Stimulated activated CD4-positive, alpha-beta T cell treated with anti-CD3 and anti-CD28 coated beads, TNF-alpha, amount 100 ng/mL, for 4 hours (primary cell): ENCODE data around the gene PTGS1.
"Not testable (repeated sequence)": the region's sequence is repeated elsewhere in the genome, so short reads cannot be mapped to it uniquely, and the experiment has no call there.

Source experiments
- DNase-seq, 3 experiments: peaks; one replicate each; pipeline ENCODE4 v3.0.0-alpha.2; 2020; ENCODE audit warnings: low read depth in 3 of 3

Gene PTGS1

DNA sequence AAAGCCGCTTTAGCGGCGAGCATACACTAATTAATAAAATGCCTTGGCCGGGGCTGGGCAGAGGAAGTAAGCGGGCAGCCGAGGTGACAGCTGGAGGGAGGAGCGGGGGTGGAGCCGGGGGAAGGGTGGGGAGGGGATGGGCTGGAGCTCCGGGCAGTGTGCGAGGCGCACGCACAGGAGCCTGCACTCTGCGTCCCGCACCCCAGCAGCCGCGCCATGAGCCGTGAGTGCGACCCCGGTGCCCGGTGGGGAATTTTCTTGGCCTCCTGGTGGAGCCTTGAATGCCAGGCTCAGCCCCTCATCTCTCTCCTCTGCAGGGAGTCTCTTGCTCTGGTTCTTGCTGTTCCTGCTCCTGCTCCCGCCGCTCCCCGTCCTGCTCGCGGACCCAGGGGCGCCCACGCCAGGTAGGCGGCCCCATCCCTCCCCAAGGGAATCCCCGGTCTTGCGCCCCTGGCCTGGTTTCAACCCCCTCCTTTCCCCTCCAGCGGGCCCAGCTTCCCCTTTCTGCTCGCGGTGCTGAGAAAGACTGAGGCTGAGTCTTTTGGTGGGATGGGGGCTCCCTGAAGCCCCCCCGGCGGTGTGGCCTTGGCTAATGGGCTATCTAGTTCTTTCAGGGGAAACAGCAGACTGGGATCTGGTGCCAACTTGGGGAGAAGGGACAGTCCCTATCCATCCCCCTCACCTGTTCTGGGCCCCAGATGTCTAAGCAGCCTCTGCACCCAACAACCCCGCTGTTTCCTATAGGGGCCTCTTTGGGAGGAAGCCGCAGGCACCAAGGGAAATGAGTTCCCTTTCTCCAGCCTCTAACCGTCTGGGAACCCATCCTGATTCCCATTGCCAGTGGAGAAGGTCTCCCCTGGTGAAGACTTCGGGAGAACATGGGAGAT is at the start of gene PTGS1:
Gene PTGS1, plus strand, starts transcription at position 156 of the 887 bp plus-strand sequence. Its CDS starts 61 bp downstream, at position 217.
- no peak for DNase-seq

DNA sequence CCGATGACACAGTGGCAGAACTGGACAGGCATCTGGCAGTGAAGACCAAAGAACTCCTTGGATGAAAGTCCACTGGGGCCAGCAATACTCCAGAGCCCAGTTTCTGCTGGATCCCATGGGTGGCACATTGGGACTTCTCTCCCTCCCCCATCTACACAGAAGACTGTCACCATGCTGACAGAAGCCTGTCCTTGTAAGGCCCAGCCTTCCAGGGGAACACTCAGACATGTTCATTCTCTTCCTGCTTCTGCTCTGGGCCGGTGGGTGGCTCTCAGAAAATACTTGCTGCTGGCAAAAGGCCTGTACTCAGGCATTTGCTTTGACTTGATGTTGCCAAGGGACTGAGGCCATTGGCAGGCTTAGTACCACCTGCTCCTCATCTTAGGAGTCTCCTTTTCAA is 48.3 kb upstream of the PTGS1 start:
- DNase-seq: no peak

DNA sequence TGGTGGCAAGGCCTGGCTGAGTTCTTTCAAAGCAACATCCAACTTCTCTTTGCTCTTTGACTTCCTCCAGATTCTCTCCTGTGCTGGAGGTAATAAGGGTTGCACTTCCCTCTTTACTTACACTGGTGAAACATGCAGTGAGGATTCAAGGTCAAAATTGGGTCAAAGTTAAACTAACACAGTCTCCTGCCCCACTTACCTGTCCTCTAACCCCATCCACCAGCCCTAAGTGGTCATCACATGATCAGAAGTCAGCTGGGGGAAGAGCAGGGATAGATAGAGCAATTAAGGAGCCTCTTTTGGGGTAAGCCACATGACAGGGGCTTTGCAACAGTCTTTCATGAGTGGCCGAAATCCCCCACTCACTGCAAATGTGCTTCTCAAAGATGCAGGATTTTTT is 46.2 kb upstream of the PTGS1 start:
- DNase-seq: not testable (repeated sequence)

DNA sequence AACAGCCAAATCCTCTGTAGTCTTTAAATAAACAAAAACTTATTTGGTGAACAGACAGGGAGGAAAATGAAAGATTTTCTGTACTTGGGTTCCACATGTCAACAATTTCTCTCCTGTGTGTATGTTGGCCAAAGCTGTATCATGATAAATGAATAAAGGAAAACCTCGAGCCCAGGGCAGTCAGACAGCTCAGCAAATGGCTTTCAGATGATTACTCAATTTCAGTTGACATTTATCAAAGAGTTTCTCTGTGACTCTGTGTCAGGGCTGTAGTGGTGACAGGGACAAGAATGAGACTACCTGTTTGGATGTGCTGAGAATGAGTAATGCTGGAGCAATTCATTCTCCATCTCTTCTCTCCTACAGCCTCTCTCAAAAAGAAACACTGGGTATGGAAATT is 45.7 kb upstream of the PTGS1 start:
- DNase-seq: no peak

DNA sequence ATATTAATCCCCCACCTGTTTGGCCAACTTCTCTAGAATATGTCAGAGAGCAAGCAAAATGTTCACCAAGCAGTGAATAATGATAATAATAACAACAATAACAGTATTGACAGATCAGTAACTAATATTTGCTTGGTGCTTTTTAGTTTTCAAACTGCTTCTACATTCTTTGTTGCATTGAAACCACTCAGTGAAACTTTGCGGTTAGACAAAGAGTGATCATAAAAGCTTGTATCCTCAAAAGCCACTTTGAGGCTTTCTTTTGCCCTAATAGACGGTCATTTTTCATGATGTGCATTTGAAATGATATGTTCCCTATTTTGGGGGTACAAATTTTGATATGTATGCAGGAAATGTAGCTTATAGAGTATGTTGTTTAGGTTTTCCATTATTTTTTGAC is 43.6 kb upstream of the PTGS1 start:
- no peak for DNase-seq

DNA sequence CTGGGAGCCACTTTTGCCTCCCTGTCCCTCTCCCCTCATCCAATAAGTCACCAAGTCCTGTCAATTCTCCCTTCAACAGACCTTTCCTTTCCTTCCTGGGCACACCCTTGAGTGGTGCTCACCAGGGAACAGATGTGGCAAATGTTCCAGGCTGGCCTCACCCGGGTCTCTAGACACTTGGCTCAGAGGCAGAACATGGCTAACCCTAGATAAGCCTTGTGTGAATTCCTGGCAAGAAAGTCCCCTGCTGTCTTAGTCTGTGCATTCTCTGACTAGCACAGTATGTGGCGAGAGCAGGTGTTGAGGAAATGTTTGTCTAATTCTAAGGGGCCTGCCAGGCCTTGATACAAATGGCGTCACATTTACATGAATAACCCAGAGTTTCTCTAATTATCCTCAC is 41.2 kb upstream of the PTGS1 start:
- DNase-seq: no peak

DNA sequence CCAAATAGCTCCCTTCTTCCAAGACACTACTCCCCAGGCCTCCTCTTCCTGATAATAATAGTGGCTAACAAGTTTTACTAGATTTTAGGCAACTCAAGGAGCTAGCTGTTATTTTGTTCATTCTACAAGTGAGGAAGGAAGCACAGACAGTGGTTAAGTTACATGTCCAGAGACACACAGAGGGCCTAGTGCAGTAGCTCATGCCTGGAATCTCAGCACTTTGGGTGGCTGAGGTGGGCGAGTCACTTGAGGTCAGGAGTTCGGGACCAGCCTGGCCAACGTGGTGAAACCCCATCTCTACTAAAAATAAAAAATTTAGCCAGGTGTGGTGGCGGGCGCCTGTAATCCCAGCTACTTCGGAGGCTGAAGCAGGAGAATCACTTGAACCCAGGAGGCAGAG is 40.4 kb upstream of the PTGS1 start:
- DNase-seq: not testable (repeated sequence)

DNA sequence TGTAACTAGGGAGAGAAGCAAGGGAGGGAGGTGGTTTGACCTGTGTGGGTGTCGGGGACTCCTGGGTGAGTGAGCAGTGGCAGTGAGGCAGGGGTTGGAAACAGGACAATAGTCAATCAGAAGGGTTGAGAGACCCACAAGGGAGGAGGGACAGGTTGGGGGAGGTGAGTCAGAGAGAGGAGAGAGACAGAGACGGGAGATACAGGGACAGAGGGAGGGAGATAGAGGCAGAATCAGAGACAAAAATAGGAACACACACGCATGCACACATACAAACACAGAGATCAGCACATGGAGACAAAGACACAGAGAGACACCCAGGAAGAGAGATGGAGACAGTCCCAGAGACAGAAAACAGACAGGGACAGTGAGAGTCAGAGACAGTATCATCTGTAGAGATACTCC is 39.3 kb upstream of the PTGS1 start:
- DNase-seq: no peak

DNA sequence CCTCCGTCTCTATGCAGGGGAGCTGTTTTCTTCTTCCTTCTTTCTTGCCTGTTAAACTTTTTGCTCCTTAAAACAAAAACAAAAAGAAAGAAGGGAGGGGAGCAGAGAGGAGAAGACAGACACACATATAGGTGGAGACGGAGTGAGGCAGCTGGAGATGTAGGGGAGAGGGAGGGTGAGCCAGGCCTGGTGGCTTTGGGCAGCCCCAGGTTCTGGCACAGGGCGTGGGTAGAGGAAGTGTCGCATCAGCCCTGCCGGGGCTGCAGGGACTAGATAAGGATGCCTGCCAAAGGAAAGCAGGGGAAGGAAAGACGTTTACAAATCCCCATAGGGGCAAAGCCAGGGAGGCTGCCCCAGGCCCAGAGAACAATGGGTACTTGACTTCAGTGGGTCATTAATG is 38.7 kb upstream of the PTGS1 start:
- DNase-seq: no peak

DNA sequence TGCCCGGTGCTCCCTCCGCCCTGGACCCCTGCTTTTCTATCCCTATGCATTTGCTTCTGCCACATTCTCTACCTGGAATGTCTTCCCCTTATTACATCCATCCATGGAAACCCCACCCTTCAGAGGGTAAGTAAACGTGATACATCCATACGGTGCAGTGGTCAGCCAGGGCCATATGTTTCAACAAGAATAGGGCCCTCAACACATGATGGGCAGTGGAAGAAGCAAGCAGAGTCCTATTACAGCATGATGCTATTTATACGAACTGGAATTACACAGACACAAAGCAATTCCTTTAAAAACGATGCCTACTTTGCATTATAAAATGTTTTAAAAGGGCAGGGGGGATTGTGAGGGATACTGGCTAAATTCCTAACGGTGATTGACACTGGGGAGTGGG is 38.2 kb upstream of the PTGS1 start:
- no peak for DNase-seq

DNA sequence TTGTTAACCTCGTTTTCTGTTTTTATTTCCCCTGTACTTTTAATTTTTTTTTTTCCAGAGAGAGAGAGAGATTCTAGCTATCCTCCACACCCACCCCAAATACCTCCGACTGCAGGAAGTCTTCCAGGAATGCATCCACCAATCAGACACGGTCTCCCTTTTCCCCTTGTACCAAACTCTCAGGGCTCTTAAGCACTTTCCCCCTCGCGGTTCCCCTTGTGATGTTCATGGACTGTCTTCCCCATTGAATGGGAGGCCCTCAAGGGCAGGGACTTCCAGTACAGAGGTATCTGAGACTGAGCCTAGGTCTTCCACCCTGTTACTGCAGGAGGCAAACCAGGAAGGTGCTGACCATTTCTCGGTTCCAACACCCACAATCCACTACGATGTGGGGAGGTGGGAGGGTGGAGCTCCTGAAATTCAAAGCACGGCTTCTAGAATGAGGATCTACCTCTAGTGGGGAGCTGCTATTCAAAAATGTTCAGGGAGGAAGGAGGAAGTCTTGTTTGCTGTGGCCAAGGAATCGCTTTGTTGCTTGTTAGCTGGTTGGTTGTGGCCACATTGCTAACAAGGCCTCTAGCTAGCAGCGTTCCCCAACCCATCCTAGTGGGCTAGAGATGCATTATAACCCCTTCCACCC is 37.5 kb upstream of the PTGS1 start:
- no peak for DNase-seq

DNA sequence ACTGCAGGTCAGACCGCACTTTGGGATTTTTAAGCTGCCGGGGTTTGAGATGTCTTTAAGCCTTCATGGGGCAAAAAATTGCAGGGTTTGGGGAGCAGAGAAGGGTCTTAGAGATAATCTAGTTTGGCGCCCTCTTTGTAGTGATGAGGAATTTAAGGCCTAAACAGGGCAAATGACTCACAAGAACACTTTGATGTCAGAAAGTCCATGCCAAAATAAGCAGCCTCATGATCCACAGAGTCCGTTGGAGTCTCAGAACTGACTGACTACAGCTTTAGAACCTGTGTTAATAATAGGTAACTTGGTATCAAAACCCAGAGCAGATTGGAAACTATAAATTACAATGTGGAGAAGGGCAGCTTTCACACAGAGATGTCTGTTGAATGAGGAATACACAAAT is 35.9 kb upstream of the PTGS1 start:
- DNase-seq: no peak

DNA sequence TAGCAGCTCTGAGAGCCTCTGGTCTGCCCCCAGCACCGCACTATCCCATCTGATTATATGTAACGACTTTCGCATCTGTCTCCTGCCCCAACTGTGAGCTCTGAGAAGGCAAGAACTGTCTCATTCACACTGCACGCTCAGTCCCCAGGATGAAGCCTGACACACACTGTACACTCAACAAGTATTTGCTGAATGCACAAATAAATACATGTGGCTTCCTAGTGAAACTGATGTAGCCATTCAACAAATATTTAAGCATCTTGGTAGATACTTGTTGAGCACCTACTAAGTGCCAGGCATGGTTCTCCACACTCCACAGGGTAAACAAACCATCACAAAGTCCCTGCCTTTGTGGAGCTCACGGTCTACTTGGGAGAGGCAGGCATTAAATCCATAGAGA is 34.6 kb upstream of the PTGS1 start:
- no peak for DNase-seq

DNA sequence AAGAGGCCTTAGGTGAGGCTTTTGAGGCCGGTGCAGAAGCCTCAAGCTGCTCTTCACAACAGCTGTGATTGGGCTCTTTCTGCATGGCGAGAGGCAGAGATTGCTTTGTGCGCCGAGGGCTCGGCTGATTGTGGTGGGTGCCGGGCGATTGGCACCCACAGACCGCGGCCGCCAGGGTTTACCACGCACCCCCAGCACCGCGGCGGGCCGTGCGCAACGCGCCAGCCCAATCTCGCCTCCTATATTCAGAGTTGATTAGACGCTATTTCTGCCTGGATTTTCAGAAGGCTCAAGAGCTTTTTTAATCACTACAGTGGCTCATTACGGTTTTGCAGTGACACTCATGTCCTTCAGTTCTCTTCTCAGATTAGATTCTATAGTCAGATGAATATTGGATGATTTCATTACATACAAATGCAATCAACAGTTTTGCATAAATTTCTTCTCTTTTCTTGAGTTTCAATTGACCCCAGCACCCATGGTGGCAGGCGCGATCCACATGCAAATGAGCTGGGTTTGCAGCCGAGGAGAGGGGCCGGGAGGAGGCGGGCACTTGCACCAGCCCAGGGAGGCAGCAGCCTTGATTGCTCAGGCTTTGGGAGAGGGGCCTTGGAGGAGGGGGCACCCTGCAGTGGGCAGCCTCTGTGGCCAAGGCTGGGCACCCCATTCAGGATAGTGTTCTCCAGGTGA is 33.8 kb upstream of the PTGS1 start:
- DNase-seq: no peak

DNA sequence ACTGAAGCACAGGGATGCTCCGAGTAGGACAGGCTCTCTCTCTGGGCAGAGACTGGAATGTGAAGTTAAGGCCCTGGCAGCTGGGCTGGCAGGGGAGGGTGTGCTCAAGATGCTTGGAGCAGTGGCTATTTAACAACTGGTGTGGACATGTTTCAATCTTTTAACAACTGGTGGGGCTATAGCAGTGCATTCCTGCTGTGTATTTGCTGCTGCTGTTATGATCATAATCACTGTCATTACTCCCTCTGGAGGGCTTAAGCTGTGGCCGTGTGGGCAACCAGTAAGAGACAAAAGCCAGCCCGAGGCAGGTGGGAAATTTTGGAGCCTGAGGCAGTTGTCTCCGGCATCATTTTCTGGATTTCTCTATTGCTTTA is 33.3 kb upstream of the PTGS1 start:
- DNase-seq: no peak

DNA sequence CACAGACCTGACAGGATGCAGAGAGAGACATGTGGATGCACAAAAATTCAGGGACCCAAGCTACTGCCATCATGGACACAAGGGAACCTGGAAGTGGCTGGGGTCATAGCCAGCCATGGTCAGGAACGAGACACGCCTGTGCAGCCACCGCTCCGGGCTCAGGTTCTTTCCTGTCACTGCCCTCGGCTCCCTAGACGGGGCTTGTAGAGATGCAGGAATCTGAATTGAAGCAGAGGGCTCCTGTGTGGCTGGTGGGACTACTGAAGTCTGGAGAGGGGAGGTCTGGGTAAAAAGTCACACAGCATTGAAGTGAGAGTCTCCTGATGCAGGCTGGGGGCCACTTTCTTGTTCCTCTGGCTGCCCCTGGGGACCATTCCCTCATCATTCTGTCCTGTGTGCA is 32.3 kb upstream of the PTGS1 start:
- DNase-seq: no peak

DNA sequence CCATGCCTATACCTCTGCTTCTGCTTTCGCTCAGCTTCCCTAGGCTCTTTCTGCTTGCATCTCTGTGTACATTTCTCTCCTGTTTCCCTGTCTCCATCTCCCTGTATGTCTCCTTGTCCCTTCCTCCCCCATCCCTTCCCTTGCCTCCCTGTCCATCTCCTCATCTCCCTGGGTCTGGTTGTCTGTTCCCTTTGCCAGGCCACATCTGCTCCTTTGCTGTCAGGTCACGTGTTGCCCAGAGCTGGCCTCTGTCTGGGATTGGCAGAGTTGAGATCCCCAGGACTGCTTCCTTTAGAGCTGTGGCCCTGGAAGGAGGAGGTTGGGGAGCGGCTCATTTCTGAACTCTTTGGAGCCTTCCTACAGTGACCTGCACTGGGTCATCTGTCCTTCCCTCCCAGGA is 31.8 kb upstream of the PTGS1 start:
- no peak for DNase-seq

DNA sequence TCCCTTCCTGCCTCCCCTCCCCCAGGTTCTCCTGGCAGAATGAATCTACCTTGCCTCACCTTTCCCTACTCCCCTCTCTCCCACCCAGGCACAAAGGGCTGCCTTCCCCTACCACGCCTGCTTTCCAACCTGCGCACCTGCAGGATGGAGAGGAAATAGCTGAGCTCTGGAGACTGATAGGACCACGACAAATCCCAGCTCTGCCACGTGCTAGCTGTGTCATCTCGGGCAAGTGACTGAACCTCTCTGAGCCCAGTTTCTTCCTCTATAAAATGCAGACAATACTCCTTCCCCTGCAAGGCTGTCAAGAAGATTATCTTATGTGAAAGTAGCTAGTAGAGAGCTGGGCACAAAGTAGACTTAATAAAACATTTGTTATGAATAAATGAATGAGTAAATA is 31.2 kb upstream of the PTGS1 start:
- no peak for DNase-seq

DNA sequence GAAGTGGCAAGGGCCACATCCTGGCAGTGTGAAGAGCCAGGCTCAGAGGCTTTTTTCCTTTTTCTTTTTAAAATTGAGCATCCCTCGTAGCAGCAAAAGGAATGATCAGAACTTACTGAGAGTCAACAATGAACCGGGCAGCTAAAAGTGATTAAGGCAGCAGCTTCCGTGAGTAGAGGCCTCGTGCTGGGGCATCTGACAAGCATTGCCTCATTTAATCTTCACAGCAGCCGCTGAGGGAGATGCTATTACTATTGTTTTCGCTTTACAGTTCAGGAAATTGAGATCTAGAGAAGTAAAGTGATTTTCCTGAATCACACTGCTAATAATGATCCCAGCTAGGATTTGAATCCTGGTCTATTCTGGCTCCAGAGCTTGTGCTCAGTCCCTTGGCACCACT is 30.7 kb upstream of the PTGS1 start:
- no peak for DNase-seq

DNA sequence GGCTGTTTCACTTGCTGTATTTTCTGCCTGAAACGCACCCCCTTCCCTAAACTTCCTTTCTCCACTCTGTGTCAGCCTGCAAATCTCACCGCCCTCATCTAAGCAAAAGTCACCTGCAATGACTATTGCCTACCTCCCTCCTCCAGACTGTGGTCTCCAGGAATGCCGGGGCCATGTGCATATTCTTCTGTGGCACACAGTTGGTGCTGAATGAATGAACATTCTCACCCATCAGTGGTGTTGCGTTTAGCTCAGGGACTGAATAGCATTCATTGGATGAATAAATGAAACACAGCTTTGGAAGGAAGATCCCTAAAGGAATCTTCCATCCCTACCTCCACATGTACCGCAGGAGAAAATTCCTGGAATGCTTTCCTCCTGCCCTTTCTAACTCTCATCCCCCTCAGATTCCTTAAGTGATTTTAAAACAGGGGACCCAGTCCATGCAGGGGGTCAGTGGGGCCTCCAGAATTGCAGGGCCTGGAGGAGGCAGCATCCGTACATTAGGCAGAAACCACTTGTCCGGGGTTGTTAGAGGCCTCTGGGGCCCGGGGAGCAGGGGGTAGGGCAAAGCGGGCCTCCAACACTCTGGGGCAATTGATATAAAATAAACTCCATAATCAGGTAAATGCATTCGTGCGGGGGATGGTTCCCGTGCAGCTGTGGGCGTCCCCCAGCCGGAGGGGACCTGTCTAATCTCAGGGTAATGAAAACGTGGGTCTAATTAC is 28.3 kb upstream of the PTGS1 start:
- DNase-seq: no peak

DNA sequence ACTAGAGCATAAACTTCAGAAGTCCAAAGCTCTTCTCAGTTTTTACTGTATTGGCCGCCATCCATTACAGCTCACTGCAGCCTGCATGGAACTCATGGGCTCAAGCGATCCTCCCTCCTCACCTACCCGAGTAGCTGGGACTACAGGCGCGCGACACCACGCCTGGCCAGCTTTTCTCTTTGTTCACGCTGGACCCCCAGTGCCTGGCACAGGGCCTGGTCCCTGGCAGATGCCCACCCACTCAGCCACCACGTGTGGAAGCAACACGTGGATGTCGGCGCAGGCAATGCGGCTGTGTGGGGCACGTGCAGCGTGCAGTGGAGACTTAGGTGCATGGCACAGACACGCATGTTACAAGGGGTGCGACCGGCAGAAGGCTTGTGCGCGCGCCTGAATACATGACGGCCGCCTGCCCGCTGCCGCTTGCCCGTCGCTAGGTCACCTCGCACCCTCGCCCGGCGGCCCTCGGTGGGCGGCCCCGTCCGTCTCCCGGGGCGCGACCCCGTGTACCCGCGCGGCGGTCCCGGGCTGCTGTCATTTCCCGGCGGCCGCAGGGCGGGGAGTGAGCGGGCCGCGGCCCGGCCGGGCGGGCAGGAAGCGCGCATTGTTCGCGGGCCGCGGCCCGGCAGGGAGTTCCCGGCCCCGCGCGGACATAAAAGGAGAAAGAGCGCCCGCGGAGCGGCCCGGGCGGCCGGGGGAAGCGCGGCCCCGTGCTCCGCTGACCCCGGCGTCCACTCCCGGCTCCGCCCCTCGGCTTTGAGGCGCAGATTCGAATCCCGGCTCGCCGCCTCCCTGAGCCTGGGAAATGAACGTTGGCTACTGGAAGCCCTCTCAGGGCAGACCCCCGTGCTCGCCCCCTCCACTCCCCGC is 24.1 kb upstream of the PTGS1 start:
- no peak for DNase-seq
